ENCODE results near the gene ZNF598.

DNA sequence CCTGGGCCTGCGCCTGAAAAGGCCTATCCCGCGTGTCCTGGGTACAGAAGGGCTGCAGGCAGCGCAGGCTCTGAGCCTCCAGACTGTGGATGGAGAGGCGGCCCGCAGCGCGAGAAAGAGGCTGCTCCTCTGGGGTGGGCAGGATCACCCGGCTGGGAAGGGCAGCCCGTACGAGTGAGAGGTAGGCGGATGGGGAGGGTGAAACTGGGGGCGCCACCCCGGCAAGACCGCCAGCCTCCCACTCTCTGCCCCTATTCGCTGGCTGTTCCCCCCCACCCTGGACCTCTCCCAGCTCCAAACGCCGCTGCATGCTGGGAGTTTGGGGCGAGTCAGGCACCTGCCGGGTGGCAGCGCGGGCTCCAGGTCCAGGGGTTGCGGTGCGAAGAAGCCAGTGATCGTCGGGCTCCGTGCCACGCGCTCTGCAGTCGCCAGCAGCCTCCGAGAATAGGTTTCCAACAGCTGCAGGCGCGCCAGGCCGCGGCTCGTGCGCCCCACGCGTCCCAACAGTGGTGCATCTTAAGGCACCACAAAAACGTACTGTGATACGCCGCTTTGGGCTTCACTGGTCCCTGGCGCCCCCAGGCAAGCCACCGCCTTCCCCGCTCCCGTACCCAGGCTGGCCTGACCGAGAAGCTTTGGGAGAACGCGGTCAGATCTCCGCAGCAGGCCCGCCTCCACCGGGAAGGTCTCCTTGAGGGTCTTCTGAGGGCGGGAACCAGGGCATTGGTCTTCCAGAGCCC, 29.4 kb downstream of the ZNF598 start:
- TF ChIP-seq SP1 (IDR thresholded peaks at IDR 0.05), result no peak
- no peak for TF ChIP-seq ZNF384 (IDR thresholded peaks at IDR 0.05)
- TF ChIP-seq FOXA1 (IDR thresholded peaks at IDR 0.05), result no peak
- TF ChIP-seq, protein P1, sequence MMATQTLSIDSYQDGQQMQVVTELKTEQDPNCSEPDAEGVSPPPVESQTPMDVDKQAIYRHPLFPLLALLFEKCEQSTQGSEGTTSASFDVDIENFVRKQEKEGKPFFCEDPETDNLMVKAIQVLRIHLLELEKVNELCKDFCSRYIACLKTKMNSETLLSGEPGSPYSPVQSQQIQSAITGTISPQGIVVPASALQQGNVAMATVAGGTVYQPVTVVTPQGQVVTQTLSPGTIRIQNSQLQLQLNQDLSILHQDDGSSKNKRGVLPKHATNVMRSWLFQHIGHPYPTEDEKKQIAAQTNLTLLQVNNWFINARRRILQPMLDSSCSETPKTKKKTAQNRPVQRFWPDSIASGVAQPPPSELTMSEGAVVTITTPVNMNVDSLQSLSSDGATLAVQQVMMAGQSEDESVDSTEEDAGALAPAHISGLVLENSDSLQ (IDR thresholded peaks at IDR 0.05), result no peak
- TF ChIP-seq HDGF (IDR thresholded peaks at IDR 0.05; ENCODE audit: borderline replicate concordance), result no peak
- TF ChIP-seq ARNT (IDR thresholded peaks at IDR 0.05), result no peak
- TF ChIP-seq SUZ12 (IDR thresholded peaks at IDR 0.05), result no peak
- no peak for TF ChIP-seq ELF4 (IDR thresholded peaks at IDR 0.05)
- no peak for TF ChIP-seq NFRKB (IDR thresholded peaks at IDR 0.05)
- TF ChIP-seq FOXK2 (IDR thresholded peaks at IDR 0.05), result no peak
- no peak for TF ChIP-seq FOXM1 (IDR thresholded peaks at IDR 0.05; ENCODE audit: borderline replicate concordance)
- no peak for TF ChIP-seq BHLHE40 (IDR thresholded peaks at IDR 0.05; ENCODE audit: borderline replicate concordance)
